CD4-positive, alpha-beta T cell treated with Interleukin-15 for 4 hours (primary cell): ENCODE data around the gene NBPF12.
"Not testable (repeated sequence)": the region's sequence is repeated elsewhere in the genome, so short reads cannot be mapped to it uniquely, and the experiment has no call there.

Experiments used
- DNase-seq: peaks from one replicate; pipeline ENCODE4 v3.0.0-alpha.2; 2020; ENCODE audit warnings: low spot score

The NBPF12 gene

DNA sequence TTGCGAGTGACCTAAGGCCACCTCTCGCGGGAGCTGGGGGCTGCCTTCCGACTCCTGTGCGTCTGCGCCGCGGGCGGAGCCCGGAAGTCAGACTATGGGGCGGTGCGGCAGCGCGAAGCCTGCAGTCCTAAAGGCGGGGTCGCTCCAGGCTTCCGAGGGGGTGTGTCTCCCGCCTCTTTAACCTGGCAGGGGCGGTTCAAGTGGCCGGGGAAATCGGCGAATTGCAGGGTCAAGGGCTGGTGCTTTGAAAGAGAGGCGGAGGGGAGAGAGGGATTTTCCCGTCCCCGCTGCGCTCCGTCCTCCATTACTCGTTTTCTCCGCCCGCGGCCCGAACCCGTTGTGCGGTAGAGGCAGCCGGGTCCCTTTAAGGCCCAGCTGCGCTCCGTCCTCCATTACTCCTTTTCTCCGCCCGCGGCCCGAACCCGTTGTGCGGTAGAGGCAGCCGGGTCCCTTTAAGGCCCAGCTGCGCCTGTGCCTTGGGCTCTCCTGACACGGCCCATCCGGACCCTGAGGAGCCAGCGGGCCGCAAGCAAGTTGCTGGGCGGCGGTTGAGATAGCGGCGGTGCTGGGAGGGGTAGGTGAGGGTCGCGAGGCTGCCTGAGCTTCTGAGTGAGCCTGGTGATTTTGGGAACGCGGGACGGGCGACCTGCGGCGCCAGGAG, at the start of gene NBPF12:
Gene NBPF12, plus strand, starts transcription at position 83 of the 661 bp plus-strand sequence. CDS start 21,820 bp downstream, outside the sequence.
- DNase-seq: peak; percentile 84

DNA sequence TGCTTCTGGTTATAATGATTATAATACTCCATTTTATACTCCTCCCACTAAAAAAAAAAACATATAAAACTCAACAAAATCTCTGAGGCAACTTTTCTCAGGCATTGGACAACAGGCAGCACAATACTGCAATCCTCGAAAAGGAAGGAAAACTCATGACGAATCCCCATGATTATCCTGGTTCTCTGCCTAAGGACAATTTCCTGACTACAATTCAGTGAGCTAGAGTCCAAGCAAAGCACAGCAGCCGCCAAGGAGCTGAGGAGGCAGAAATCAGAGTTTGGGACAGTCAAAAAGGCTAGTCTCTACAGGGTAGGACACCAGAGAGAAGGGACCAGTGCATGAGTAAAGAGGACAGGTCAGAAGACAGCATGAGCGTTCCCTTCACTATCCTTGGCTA, 46.8 kb upstream of the NBPF12 start:
- DNase-seq: not testable (repeated sequence)

- not testable (repeated sequence) for DNase-seq
Measured at GRCh38 chr1:146892331-146892730, 45.8 kb upstream of the NBPF12 start.

GRCh38 chr1:146907565-146908261, 30.4 kb upstream of the NBPF12 start:
- DNase-seq: not testable (repeated sequence)

DNA sequence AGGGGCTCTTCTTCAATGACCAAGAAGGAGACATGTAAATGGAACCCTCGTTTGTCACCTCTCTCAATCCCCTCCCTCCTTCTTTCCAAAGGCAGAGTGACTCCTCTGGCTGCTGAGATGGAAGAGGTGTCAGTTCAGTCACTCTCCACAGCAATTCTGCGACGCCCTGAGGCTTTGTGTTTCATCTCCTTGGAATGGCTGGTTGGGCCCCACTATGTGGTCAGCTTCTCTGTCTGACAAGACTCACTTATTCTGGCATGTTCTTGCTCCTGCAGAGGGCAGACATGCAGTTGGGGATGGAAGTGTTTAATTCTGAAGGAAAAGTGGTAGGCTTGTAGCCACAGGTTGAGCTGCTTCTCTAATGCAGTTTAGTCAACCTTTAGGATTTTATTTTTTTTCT, 25.1 kb upstream of the NBPF12 start:
- not testable (repeated sequence) for DNase-seq

DNA sequence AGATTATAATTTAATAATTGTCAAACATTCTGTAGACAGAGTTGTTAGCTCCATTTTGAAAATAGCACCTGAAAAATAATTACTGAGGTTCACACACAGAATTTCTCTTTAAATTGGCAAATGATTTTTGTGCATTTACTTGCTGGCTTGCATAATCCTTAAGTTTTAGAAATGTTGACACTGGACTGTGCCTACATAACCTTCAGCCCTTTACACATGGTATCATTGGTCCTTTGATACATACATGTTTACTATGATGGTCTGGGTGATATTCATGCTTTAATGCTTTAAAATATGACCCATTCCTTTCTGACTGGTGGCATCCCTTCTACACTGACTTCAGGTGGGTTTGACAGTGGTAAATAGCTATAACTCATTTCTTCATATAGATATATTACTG, 17.3 kb upstream of the NBPF12 start:
- not testable (repeated sequence) for DNase-seq

DNA sequence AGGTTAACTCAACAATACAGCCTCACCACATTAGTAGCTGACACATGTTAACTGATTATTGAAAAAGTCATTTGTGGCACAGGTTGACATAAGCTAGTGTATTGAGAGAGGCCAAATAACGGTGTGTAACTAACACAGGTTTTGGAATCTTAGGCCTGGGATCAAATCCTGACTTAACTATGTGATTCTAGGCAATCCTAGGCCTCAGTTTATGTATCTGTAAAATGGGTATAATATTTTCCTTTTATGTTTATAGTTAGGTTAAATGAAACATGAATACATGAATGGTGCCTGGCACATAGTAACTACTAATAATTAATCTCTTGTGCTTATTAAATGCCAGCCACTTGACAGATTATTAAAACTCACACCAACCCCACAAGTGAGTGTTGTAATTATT, 15.5 kb upstream of the NBPF12 start:
- not testable (repeated sequence) for DNase-seq

DNA sequence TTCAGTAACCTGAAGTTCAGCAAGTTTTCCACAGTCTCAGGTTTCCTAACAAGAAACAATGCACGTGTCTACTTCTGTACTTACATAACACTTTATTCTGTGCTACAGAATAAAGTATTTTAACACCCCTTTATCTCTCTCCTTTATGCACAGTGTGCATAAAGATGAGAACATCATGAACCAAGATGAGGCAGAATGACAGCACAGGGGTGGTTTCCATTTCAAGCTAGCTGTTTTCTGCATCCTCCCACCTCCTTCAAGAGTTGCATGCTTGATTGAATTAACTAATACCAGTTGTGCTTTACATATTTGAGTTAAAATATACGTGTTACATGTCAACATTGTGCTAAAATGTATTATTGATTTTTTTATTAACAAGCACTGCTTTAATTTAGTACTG, 14.0 kb upstream of the NBPF12 start:
- DNase-seq: not testable (repeated sequence)

DNA sequence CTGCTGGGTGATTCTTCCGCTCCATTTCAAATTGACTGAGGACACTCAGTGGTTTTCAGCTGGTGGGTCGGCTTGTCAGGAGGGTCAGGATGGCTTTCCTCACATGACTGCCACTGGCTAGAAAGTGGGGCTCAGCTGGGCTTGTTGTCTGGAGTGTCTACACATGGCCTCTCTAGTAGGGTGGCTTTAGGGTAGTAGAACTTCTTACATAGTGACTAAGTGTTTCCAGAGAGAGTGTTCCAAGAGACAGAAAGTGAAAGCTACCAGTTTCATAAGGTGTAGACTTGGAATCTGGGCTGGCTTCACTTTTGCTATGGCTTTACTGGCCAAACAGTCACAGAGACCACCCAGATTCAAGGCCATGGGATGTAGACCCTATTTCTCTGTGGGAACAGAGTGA, 11.7 kb upstream of the NBPF12 start:
- DNase-seq: not testable (repeated sequence)

DNA sequence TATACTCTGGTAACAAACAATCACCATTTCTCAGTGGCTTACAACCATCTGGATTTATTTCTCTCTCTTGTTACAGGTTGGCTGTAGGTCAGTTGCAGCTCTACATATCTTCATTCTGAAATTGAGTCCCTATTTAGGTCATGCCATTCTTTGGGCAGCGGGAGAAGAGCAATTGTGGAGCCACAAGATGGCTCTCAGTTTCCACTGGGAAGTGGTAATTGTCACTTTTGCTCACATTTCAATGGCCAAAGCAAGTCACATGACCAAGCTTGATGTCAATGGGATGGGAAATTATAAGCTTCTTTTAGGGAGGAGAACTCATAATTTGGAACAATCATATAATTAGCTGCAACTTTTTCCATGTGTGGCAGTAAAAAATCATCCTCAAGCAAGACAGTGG, 7.9 kb upstream of the NBPF12 start:
- DNase-seq: not testable (repeated sequence)

- not testable (repeated sequence) for DNase-seq
Measured at GRCh38 chr1:146934390-146935223, 3.5 kb upstream of the NBPF12 start.

DNA sequence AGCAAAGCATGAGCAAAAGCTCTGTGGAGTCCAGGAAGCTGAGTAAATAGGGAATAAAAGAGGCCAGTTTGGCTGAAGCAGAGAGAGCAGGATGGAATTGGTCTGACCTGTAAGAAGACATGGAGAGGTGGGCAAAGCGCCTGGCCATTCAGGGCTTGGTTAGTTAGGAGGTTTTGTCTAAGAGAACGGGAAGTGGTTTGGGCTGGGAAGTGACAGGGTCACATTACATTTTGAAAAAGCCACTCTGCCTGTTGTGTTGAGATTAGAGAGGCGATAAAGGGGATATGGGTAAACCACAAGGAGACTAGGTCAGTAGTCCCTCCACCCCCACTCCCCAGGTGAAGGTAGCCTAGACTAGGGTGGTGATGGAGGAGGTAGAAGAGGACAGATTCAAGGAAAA, 662 bp upstream of the NBPF12 start:
- DNase-seq: not testable (repeated sequence)

GRCh38 chr1:146938927-146939786, 1.0 kb downstream of the NBPF12 start:
- peak; percentile 15 for DNase-seq

DNA sequence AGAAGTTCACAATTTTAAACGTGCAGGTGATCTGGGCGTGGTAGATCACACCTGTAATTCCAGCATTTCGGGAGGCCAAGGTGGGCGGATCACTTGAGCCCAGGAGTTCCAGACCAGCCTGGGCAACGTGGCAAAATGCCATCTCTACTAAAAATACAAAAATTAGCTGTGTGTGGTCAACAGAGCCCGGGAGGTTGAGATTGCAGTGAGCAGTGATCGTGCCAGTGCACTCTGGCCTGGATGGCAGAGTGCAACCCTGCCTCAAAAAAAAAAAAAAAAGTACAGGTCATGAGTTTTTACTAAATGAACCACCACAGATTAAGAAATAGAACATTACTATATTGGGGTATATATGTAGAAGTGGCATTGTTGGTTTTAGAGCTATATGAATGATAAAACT, 2.2 kb downstream of the NBPF12 start:
- DNase-seq: not testable (repeated sequence)

- not testable (repeated sequence) for DNase-seq
Measured at GRCh38 chr1:146943342-146943886, 5.3 kb downstream of the NBPF12 start.

DNA sequence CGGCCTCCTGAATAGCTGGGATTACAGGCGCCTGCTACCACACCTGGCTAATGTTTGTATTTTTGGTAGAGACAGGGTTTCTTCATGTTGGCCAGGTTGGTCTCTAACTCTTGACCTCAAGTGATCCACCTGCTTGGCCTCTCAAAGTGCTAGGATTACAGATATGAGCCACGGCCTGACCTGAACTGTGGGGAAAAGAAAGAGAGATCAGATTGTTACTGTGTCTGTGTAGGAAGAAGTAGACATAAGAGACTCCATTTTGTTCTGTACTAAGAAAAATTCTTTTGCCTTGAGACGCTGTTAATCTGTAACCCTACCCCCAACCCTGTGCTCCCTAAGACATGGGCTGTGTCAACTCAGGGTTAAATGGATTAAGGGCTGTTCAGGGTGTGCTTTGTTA, 10.0 kb downstream of the NBPF12 start:
- DNase-seq: not testable (repeated sequence)

DNA sequence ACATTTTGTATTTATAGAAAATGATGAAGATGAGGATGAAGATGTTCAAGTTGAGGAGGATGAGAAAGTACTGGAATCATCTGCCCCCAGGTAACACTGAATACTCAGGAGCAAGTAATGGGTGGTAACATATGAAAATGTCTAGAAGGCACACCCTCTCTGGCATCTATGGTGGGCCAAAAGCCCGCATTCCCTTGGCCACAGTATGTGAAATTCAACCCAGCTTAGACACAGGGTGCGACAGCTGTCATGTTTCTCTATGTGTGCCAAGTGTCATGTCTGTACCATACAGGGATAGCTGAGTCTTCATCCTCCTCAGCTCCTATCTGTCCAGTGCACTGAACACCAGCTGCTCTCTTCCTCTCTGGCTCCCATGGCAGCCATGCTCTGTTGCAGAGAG, 26.2 kb downstream of the NBPF12 start:
- DNase-seq: not testable (repeated sequence)

DNA sequence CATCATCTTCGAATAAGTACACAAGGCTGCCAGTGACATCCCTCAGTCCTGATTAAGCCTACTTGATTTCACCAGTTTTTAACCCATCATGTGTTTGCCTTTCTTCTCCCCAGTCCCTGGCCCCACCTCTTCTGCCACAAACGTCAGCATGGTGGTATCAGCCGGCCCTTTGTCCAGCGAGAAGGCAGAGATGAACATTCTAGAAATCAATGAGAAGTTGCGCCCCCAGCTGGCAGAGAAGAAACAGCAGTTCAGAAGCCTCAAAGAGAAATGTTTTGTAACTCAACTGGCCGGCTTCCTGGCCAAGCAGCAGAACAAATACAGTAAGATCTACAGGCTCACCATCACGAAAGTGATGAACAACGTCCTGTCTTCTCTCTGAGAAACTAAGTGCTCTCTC, 28.2 kb downstream of the NBPF12 start:
- not testable (repeated sequence) for DNase-seq

DNA sequence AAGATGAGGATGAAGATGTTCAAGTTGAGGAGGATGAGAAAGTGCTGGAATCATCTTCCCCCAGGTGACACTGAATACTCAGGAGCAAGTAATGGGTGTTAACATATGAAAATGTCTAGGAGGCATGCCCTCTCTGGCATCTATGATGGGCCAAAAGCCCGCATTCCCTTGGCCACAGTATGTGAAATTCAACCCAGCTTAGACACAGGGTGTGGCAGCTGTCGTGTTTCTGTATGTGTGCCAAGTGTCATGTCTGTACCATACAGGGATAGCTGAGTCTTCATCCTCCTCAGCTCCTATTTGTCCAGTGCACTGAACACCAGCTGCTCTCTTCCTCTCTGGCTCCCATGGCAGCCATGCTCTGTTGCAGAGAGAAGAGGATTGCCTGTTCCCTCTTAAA, 32.5 kb downstream of the NBPF12 start:
- not testable (repeated sequence) for DNase-seq

GRCh38 chr1:146972681-146973080, 34.6 kb downstream of the NBPF12 start:
- DNase-seq: not testable (repeated sequence)

DNA sequence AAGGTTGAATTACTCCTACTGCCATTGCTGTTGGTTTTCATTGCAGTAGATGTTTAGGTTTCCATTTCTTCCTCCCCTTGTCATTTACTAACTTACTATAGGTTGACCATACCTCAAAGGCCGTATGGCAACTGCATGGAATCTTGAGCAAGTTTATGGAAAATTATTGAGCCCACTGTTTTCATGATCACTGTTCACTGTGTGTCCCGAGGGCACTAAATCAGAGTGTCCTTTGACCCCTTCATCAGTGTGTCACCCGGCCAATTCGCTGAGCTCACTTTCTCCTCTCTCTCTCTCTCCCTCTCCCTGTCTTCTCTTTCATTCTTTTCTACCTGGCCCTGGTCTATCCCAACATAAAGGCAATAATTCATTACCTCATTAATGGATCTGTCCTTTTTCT, 47.7 kb downstream of the NBPF12 start:
- DNase-seq: not testable (repeated sequence)
